Colonic mucosa (tissue), 4 donors: ENCODE data around the gene JAZF1. TPM values are rescaled to one million over a fixed set of nuclear protein-coding genes. Genes with fewer than 3 reads are reported as not detected.

Experiments
- DNase-seq: peaks from one replicate; pipeline ENCODE4 v3.0.0-alpha.2; 2020
- H3K27ac ChIP-seq: fragments of 200-600 bp; one replicate; pipeline ENCODE4 v1.8.0; 2021
- H3K27me3 ChIP-seq: fragments of 200-600 bp; one replicate; pipeline ENCODE4 v1.8.0; 2021
- H3K36me3 ChIP-seq: fragments of 200-600 bp; one replicate; pipeline ENCODE4 v1.8.0; 2021
- H3K4me1 ChIP-seq: fragments of 200-600 bp; one replicate; pipeline ENCODE4 v1.8.0; 2021; ENCODE audit warnings: mild to moderate bottlenecking
- H3K4me3 ChIP-seq: fragments of 200-600 bp; one replicate; pipeline ENCODE4 v1.8.0; 2021
- H3K9ac ChIP-seq, 2 donors: one replicate each; pipeline ENCODE4 v1.7.0; 2013; ENCODE audit warnings: control low read depth in 2 of 2, low read depth in 2 of 2, low read length in 2 of 2
- H3K9me3 ChIP-seq: fragments of 200-600 bp; one replicate; pipeline ENCODE4 v1.8.0; 2021
- intact Hi-C: fragments of 100-400 bp; cut with DNase I; formaldehyde crosslinking; loops from one replicate; pipeline ENCODE4 v1.14.1; 2022
- total RNA-seq, 2 donors: library from RNA; stranded (reverse); fragmentation: NEBNext Ultra II Directional in 1 of 2; extraction: Animal tissue kit (Norgen Biotek cat#: 25700) in 1 of 2; gene quantifications; one replicate each; pipeline ENCODE4 v1.2.1, GENCODE V29; 2021
- TF ChIP-seq, protein P1 (sequence below): fragments of 200-600 bp; IDR thresholded peaks from one replicate; pipeline ENCODE4 v1.8.0; 2022; ENCODE audit warnings: antibody characterized with exemption, mild to moderate bottlenecking
- donor health status: healthy.
- donor health status: DM: no; HTN: no; CAD: no.
- donor health status: DM: no; HTN: no; CAD: no.

Gene JAZF1
- total RNA-seq, 2 donors from 2014 or later = 1.8 to 10.1 TPM

GRCh38 chr7:27966219-27966780, 214.3 kb downstream of the JAZF1 start:
- H3K4me1 ChIP-seq = no peaks in the 10 kb centered on the region
- no peaks in the 10 kb centered on the region for H3K9me3 ChIP-seq
- no peak for DNase-seq
- H3K36me3 ChIP-seq = no peaks in the 10 kb centered on the region
- H3K27me3 ChIP-seq = no peaks in the 10 kb centered on the region
- H3K4me3 ChIP-seq = no peak overlapping the region
- TF ChIP-seq, protein P1, sequence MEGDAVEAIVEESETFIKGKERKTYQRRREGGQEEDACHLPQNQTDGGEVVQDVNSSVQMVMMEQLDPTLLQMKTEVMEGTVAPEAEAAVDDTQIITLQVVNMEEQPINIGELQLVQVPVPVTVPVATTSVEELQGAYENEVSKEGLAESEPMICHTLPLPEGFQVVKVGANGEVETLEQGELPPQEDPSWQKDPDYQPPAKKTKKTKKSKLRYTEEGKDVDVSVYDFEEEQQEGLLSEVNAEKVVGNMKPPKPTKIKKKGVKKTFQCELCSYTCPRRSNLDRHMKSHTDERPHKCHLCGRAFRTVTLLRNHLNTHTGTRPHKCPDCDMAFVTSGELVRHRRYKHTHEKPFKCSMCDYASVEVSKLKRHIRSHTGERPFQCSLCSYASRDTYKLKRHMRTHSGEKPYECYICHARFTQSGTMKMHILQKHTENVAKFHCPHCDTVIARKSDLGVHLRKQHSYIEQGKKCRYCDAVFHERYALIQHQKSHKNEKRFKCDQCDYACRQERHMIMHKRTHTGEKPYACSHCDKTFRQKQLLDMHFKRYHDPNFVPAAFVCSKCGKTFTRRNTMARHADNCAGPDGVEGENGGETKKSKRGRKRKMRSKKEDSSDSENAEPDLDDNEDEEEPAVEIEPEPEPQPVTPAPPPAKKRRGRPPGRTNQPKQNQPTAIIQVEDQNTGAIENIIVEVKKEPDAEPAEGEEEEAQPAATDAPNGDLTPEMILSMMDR = no peak
- H3K9ac ChIP-seq = no peak overlapping the region
- intact Hi-C loops = no loop called here
- H3K27ac ChIP-seq = no peak overlapping the region

GRCh38 chr7:27965650-27966049, 214.9 kb downstream of the JAZF1 start:
- Histone ChIP-seq H3K4me1 (no peaks in the 10 kb centered on the region), H3K9ac (no peak overlapping the region), H3K4me3 (no peak overlapping the region), H3K9me3 (no peaks in the 10 kb centered on the region), H3K27ac (no peak overlapping the region), H3K27me3 (no peaks in the 10 kb centered on the region), H3K36me3 (no peaks in the 10 kb centered on the region)
- DNase-seq = no peak
- intact Hi-C loops = no loop called here
- TF ChIP-seq, protein P1 = no peak

DNA sequence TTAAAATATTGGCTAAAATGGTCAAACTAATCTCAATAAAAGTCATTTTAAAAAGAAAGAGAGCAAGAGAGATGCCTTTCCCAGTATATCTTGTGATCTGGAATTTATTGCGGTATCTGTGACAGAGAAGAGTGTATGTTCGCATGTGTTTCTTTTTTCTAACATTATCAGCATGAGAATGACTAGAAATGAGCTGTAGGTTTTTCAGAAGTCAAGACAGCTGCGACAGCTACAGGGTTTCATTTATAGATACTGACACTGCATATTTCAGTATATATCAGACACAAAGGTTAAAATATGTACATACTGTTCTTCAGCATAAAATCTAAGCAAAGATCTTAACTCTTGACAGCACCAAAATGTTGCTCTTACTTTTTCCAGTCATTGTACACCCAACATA, 215.8 kb downstream of the JAZF1 start:
- no peak overlapping the region for H3K27ac ChIP-seq
- no peaks in the 10 kb centered on the region for H3K27me3 ChIP-seq
- H3K4me1 ChIP-seq = no peaks in the 10 kb centered on the region
- no peak for DNase-seq
- H3K9ac ChIP-seq = no peak overlapping the region
- intact Hi-C loops = no loop called here
- TF ChIP-seq, protein P1 = no peak
- H3K4me3 ChIP-seq = no peak overlapping the region
- no peaks in the 10 kb centered on the region for H3K36me3 ChIP-seq
- H3K9me3 ChIP-seq = no peaks in the 10 kb centered on the region

GRCh38 chr7:27963056-27963455, 217.5 kb downstream of the JAZF1 start:
- Histone ChIP-seq H3K4me1 (no peaks in the 10 kb centered on the region), H3K36me3 (no peaks in the 10 kb centered on the region), H3K9ac (no peak overlapping the region), H3K27me3 (no peaks in the 10 kb centered on the region), H3K27ac (no peak overlapping the region), H3K4me3 (no peak overlapping the region), H3K9me3 (no peaks in the 10 kb centered on the region)
- intact Hi-C loops = no loop called here
- TF ChIP-seq, protein P1 = no peak
- no peak for DNase-seq

DNA sequence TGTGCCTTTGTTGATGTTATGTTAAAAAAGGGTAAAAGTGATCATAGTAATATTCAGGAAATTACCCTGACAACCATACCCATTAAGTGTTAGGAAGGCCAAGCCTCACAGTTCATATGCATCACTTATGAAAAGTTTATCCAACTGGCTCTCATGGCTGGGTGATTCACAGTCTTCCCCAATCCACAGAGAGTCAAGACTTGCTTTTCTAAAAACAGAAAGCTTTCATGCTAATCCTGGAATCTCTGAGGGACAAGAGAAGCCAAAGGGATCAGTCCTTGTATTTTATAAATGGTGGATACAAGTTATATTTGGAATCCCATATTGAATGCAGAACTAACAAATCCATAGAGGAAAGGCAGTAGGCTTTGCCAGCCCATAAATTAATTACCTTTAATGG, 218.3 kb downstream of the JAZF1 start:
- TF ChIP-seq, protein P1 = no peak
- H3K9me3 ChIP-seq = no peaks in the 10 kb centered on the region
- no peaks in the 10 kb centered on the region for H3K27me3 ChIP-seq
- DNase-seq = no peak
- no peak overlapping the region for H3K27ac ChIP-seq
- H3K36me3 ChIP-seq = no peaks in the 10 kb centered on the region
- no peaks in the 10 kb centered on the region for H3K4me1 ChIP-seq
- intact Hi-C loops = no loop called here
- H3K9ac ChIP-seq = no peak overlapping the region
- H3K4me3 ChIP-seq = no peak overlapping the region
